Endothelial cell of umbilical vein (primary cell): ENCODE measurements around the gene KRT222. TPM values are rescaled to one million over a fixed set of nuclear protein-coding genes. Genes with fewer than 3 reads are reported as not detected.

Experiments
- BruUV-seq: library from RNA; stranded (reverse); fragments of 400-500 nt; replicated peaks from 2 replicates; lab custom pipeline; 2021; lab: Mats Ljungman, UMichigan
- CTCF ChIA-PET: fragments of 300-600, 350-600 bp; sonication (Branson Sonifier 250); formaldehyde crosslinking; loops from one replicate; lab custom pipeline; 2021; ENCODE audit warnings: antibody characterized with exemption, inconsistent platforms; lab: Charles Lee
- POLR2A ChIA-PET: fragments of 300-600, 350-600 bp; sonication (Branson Sonifier 250); formaldehyde crosslinking; loops from one replicate; lab custom pipeline; 2021; ENCODE audit warnings: antibody characterized with exemption, inconsistent platforms; lab: Charles Lee
- DNase-seq: peaks from one replicate; pipeline ENCODE4 v3.0.0-alpha.2; 2011; ENCODE audit warnings: low read depth, low spot score
- FAIRE-seq: peaks from 2 replicates; lab custom pipeline; 2011; peaks lifted over from hg19 to GRCh38; lab: Jason Lieb, UNC
- H2AFZ ChIP-seq: 2 replicates; pipeline ENCODE4 v1.6.0; 2012; ENCODE audit warnings: low read depth, low read length, control low read depth, inconsistent platforms
- H3K27ac ChIP-seq: 2 replicates; pipeline ENCODE4 v1.5.1; 2011; ENCODE audit warnings: low read depth, mild to moderate bottlenecking, control low read depth, low read length, moderate library complexity; ENCODE audit not compliant: insufficient read depth
- H3K27me3 ChIP-seq, 2 experiments: 2 replicates each; pipeline versions ENCODE4 v1.6.0 to v1.6.1; 2011; ENCODE audit warnings: low read length in 2 of 2, mixed read lengths in 1 of 2; ENCODE audit not compliant: control insufficient read depth in 2 of 2, insufficient read depth in 2 of 2
- H3K36me3 ChIP-seq, 2 experiments: 2 replicates in 1 of 2; 3 replicates in 1 of 2; pipeline ENCODE4 v1.5.1; 2011; ENCODE audit warnings: low read length in 2 of 2, mild to moderate bottlenecking in 1 of 2, moderate library complexity in 1 of 2; ENCODE audit not compliant: control insufficient read depth in 2 of 2, insufficient read depth in 2 of 2; ENCODE audit errors: extremely low read depth in 1 of 2
- H3K4me1 ChIP-seq: 3 replicates; pipeline ENCODE4 v1.5.1; 2011; ENCODE audit warnings: mild to moderate bottlenecking, low read length; ENCODE audit not compliant: control insufficient read depth, insufficient read depth; ENCODE audit errors: extremely low read depth
- H3K4me2 ChIP-seq: 2 replicates; pipeline ENCODE4 v1.6.1; 2011; ENCODE audit warnings: low read length, control low read depth, mixed read lengths; ENCODE audit not compliant: insufficient read depth
- H3K4me3 ChIP-seq, 3 experiments: fragments of 200-600 bp in 1 of 3; sonication (generic), shearing (Covaris generic) in 1 of 3; replicated peaks in 1 of 3; 2 replicates each; pipeline ENCODE4 v1.5.1; 2011 to 2016; ENCODE audit warnings: control low read depth in 3 of 3, low read length in 3 of 3, mild to moderate bottlenecking in 2 of 3, inconsistent platforms in 1 of 3, low read depth in 1 of 3, moderate library complexity in 1 of 3; ENCODE audit not compliant: insufficient read depth in 1 of 3
- H3K79me2 ChIP-seq: 2 replicates; pipeline ENCODE4 v1.6.0; 2012; ENCODE audit warnings: low read length, inconsistent platforms; ENCODE audit not compliant: control insufficient read depth, insufficient read depth
- H3K9ac ChIP-seq: replicated peaks from 2 replicates; pipeline ENCODE3; 2011; ENCODE audit warnings: low read length, control low read depth; ENCODE audit not compliant: insufficient read depth; ENCODE audit errors: extremely low read depth
- H3K9me1 ChIP-seq: replicated peaks from 3 replicates; pipeline ENCODE4 v1.6.0; 2011; ENCODE audit warnings: mild to moderate bottlenecking, low read length; ENCODE audit not compliant: control insufficient read depth, insufficient read depth; ENCODE audit errors: extremely low read depth
- H3K9me3 ChIP-seq: replicated peaks from 2 replicates; pipeline ENCODE4 v1.5.1; 2012; ENCODE audit warnings: low read length, inconsistent platforms; ENCODE audit not compliant: control insufficient read depth, insufficient read depth
- H4K20me1 ChIP-seq: replicated peaks from 2 replicates; pipeline ENCODE3; 2011; ENCODE audit warnings: mild to moderate bottlenecking, low read length; ENCODE audit not compliant: control insufficient read depth, insufficient read depth; ENCODE audit errors: extremely low read depth
- CTCF ChIP-seq, 2 donors: IDR thresholded peaks; 1 replicate in 1 of 2; 2 replicates in 1 of 2; pipeline ENCODE4 v1.5.1; 2011; ENCODE audit warnings: low read length in 2 of 2, mild to moderate bottlenecking in 2 of 2, moderate library complexity in 2 of 2, control low read depth in 1 of 2, inconsistent platforms in 1 of 2, low read depth in 1 of 2; ENCODE audit not compliant: insufficient read depth in 1 of 2; ENCODE audit errors: extremely low read depth in 1 of 2
- EZH2 ChIP-seq: IDR thresholded peaks from 2 replicates; pipeline ENCODE4 v1.6.1; 2012; ENCODE audit warnings: borderline replicate concordance, low read depth, mild to moderate bottlenecking, moderate library complexity, low read length, inconsistent platforms; ENCODE audit not compliant: severe bottlenecking
- FOS ChIP-seq: IDR thresholded peaks from 2 replicates; pipeline ENCODE4 v1.6.1; 2011; ENCODE audit warnings: mild to moderate bottlenecking, low read length, moderate library complexity, borderline replicate concordance; ENCODE audit not compliant: insufficient read depth
- GATA2 ChIP-seq: IDR thresholded peaks from 2 replicates; pipeline ENCODE4 v1.7.0; 2011; ENCODE audit warnings: low read depth, mild to moderate bottlenecking, moderate library complexity, mixed read lengths, low read length; ENCODE audit not compliant: insufficient read length, insufficient read depth
- JUN ChIP-seq: IDR thresholded peaks from 2 replicates; pipeline ENCODE4 v1.6.1; 2011; ENCODE audit warnings: borderline replicate concordance, low read depth; ENCODE audit not compliant: insufficient read length, insufficient read depth
- MAX ChIP-seq: IDR thresholded peaks from 2 replicates; pipeline ENCODE4 v1.6.1; 2011; ENCODE audit not compliant: insufficient read depth, insufficient read length
- MYC ChIP-seq: IDR thresholded peaks from one replicate; pipeline ENCODE4 v1.6.1; 2011; ENCODE audit warnings: mild to moderate bottlenecking, low read depth, low read length
- POLR2A ChIP-seq: IDR thresholded peaks from 2 replicates; pipeline ENCODE4 v1.6.1; 2012; ENCODE audit warnings: low read depth, mild to moderate bottlenecking, control low read depth, low read length
- POLR2AphosphoS5 ChIP-seq: IDR thresholded peaks from 2 replicates; pipeline ENCODE4 v1.6.1; 2012; ENCODE audit warnings: low read depth, mild to moderate bottlenecking, control low read depth, low read length, moderate library complexity; ENCODE audit not compliant: insufficient read depth
- dilution Hi-C: fragments of 300-500 bp; cut with MboI; formaldehyde crosslinking; loops from one replicate; pipeline ENCODE4 v1.15.0; 2019; ENCODE audit warnings: low sequenced_read_pairs; ENCODE audit not compliant: extremely low pct_ligation_motif_present
- intact Hi-C: fragments of 100-400 bp; cut with micrococcal nuclease; formaldehyde crosslinking; loops from one replicate; pipeline ENCODE4 v1.10.0; 2022
- polyA plus RNA-seq, 4 experiments: library from polyadenylated mRNA; depleted of rRNA in 3 of 4; stranded (reverse) in 3 of 4; unstranded in 1 of 4; fragments of >200 nt; gene quantifications; 2 replicates each; pipeline versions ENCODE4 v1.2.1 to v1.2.3, GENCODE V29; 2011 to 2012; ENCODE audit warnings: missing spikeins in 1 of 4
- total RNA-seq: library from RNA; stranded (reverse); gene quantifications from 2 replicates; pipeline ENCODE4 v1.2.3, GENCODE V29; 2021

The KRT222 gene
- total and polyA plus RNA-seq, 2 donors (not counting 3 experiments of a cell fraction or from before 2014, with no cell fraction given), result not detected

- dilution Hi-C loops, result no loop called here
- no peak overlapping the region for H3K27ac ChIP-seq
- no peak for FAIRE-seq
- TF ChIP-seq CTCF (IDR thresholded peaks at IDR 0.05; ENCODE audit: extremely low read depth in 1 of 2, insufficient read depth in 1 of 2, low read depth in 1 of 2, low read length in 2 of 2), result no peak
- no peak for TF ChIP-seq EZH2
- no peak for TF ChIP-seq MYC
- TF ChIP-seq POLR2A, result no peak
- no peak for TF ChIP-seq MAX
- no peak for TF ChIP-seq POLR2AphosphoS5
- no peak for TF ChIP-seq JUN
- no peak for TF ChIP-seq FOS
- TF ChIP-seq GATA2, result no peak
- H4K20me1 ChIP-seq, result no peaks in the 10 kb centered on the region
- H3K79me2 ChIP-seq, result no peaks in the 10 kb centered on the region
- ChIA-PET CTCF (no interaction called here), POLR2A (no interaction called here)
- no TSS peak for BruUV-seq
- no peaks in the 10 kb centered on the region for H3K36me3 ChIP-seq
- no peaks in the 10 kb centered on the region for H3K9me3 ChIP-seq
- no peak overlapping the region for H2AFZ ChIP-seq
- no peaks in the 10 kb centered on the region for H3K4me1 ChIP-seq
- H3K27me3 ChIP-seq, result peaks cover 21 to 22% of the 10 kb centered on the region in 2 experiments
- H3K4me3 ChIP-seq, result no peak overlapping the region
- DNase-seq, result no peak
- H3K9me1 ChIP-seq, result no peaks in the 10 kb centered on the region
- H3K4me2 ChIP-seq, result no peak overlapping the region
- intact Hi-C loops, result no loop called here
- H3K9ac ChIP-seq, result no peak overlapping the region
These were observed 56.9 kb downstream of the KRT222 start for GRCh38 chr17:40608061-40608581.
